CD4-positive, alpha-beta T cell treated with Interleukin-17A for 4 hours (primary cell): ENCODE data around the gene BCS1L.

Source experiments
- DNase-seq: peaks from one replicate; pipeline ENCODE4 v3.0.0-alpha.2; 2020; ENCODE audit warnings: mixed read lengths

Gene BCS1L

DNA sequence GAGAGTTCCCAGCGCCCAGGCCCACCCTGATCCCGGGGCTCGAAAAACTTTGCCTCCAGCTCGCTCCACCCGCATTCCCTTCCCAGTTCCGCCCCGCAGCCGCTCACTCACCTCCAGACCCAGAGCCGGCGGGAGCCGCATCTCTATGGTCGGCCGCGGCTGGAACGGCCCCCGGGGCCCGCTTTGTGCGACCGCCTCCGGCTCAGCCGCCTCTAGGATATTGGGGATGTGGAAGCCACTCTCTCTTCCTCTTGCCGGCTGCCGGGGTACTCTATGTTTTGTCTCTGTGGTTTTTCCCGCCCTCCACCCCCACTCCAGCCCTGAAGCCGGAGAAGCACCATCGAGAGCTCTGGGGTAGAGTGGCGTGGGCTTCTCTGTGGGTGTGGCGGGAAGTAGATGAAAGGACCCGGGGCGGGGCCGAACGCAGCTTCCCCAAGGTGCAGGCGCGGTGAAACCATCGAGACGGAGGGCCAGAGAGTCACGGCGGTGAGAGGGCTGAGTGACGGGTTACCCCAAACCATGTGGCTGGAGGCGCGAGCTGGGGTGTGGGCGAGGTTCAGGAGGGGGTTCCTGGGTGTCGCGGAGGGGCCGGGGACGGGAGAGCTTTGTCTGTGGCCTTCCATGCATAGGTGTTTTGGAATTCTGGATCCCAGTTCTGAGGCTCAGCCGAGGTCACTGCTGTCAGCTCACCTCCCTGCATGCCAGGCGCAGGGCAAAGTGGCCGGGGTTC is at the start of gene BCS1L, which contains the start of gene ZNF142:
Gene BCS1L, plus strand, starts transcription at position 426 of the 730 bp plus-strand sequence. CDS start 1,305 bp downstream, outside the sequence.
Gene ZNF142, minus strand, starts transcription at position 366 of the 730 bp plus-strand sequence. CDS start 3,194 bp downstream, outside the sequence.
- peak; percentile 96 for DNase-seq

DNA sequence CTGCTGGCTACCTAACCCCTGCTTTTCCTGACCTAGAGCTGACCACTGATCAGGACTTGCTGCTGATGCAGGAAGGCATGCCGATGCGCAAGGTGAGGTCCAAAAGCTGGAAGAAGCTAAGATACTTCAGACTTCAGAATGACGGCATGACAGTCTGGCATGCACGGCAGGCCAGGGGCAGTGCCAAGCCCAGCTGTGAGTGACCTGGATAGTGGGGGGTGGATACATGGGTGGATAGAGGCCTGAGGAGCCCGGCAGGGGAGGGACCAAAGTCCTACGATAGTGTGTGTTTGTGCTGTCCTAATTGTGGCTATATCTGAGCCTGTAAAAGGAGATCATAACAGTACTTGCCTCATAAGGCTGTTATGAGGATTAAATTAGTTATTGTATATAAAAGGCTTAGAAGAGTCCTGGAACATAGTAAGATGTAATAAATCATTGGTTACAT is 43.6 kb upstream of the BCS1L start:
- DNase-seq = no peak

GRCh38 chr2:218618102-218618860 is 41.2 kb upstream of the BCS1L start:
- no peak for DNase-seq

GRCh38 chr2:218621007-218621406 is 38.5 kb upstream of the BCS1L start:
- no peak for DNase-seq

DNA sequence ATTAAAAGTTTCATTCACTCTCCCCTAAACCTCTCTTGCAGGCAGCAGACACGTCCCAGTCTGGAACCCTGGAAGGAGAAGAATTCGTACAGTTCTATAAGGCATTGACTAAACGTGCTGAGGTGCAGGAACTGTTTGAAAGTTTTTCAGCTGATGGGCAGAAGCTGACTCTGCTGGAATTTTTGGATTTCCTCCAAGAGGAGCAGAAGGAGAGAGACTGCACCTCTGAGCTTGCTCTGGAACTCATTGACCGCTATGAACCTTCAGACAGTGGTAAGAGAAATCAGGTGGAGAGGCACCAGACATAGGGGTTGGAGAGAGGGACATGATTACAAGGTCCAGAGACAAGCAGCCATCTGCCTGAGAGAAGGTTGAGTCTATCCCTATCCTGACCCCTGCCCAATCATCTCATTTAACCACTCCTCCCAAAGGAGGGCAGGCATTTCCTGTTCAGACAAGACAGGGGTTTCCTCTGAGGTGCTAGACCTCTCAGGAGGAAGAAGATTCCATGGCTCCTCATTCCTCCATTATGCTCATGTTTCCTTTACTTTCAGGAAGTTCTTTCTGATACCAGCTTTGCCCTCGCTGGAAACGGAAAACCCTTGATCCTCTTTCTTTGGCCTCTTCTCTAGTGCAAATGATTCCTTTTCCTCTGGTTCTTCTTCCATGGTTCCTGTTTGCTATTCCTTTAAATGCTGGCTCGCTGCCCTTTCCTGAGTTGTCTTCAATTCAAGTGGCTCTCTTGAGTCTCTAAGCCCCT is 36.7 kb upstream of the BCS1L start:
- DNase-seq = no peak

DNA sequence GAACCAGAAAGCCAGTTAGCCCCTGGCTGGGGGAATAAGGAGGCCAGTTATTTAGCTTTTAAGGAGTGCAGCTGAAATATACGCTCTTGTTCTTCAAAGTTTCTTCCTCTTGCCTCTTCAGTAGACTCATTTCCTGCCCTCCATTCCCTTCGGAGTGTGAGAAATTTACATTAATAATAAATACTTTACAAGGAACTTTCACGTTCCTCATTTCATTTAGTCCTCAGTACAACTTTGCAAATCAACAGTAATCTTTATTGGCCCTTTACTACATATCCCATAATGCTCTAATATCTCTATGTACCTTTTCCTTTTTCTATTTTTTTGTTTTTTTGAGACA is 36.1 kb upstream of the BCS1L start:
- no peak for DNase-seq

GRCh38 chr2:218626369-218626768 is 33.1 kb upstream of the BCS1L start:
- no peak for DNase-seq

DNA sequence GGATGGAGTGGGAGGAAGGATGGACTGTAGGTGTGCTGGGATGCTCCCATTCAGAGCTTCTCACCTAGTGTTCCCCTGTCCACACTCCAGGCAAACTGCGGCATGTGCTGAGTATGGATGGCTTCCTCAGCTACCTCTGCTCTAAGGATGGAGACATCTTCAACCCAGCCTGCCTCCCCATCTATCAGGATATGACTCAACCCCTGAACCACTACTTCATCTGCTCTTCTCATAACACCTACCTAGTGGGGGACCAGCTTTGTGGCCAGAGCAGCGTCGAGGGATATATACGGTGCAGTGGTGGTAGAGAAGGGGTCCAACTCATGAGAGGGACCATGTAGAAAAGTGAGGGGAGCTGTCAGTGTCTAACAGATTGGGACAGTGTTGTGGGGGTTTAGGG is 31.5 kb upstream of the BCS1L start:
- DNase-seq = no peak

GRCh38 chr2:218631837-218632236 is 27.6 kb upstream of the BCS1L start:
- DNase-seq = no peak

GRCh38 chr2:218635719-218636118 is 23.8 kb upstream of the BCS1L start:
- DNase-seq = no peak

DNA sequence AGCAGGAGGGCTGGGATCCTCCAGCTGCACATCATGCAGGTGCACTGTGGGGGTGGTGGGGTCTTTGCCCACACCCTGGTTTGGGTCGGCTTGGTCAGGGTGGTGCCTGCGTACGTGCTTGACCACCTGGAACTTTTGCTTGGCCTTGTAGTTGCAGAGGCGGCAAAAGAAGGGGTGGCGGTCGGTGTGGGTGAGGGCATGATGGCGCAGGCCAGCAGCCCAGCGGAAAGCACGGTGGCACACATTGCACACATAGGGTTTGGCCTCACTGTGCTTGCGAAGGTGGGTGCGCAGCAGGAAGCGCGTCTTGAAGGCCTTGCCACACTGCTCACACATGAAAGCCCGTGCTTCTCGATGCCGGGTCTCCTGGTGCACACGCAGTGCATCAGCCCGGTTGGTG is 21.1 kb upstream of the BCS1L start:
- DNase-seq = no peak

GRCh38 chr2:218642121-218642656 is 17.3 kb upstream of the BCS1L start:
- DNase-seq = no peak

GRCh38 chr2:218642786-218643185 is 16.7 kb upstream of the BCS1L start:
- no peak for DNase-seq

DNA sequence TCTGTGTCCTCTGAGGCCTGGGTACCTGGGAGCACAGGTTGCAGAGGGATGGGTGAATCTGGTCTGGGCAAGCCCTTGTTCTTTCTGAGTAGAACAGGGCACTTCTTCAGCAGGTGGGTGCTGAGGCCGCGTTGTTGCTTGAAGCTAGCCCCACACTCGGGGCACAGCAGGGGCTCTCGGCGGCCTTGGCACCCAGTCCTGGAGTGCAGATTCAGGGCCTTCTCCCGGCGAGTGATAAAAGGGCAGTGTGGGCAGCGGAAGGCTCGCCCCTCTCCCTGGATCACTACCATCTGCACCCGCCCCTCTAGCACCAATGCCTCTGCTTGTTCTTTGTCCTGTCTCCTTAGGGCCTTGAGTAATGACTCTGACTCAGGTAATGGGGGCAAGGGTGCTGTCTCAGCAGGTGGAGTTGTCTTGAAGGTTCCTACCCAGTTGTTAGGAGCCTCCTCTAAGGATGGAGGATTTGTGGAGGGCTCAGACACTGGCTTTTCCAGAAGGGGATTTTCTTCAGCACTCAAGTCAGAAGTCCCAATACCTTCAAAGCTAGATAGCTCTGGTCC is 15.7 kb upstream of the BCS1L start:
- no peak for DNase-seq

DNA sequence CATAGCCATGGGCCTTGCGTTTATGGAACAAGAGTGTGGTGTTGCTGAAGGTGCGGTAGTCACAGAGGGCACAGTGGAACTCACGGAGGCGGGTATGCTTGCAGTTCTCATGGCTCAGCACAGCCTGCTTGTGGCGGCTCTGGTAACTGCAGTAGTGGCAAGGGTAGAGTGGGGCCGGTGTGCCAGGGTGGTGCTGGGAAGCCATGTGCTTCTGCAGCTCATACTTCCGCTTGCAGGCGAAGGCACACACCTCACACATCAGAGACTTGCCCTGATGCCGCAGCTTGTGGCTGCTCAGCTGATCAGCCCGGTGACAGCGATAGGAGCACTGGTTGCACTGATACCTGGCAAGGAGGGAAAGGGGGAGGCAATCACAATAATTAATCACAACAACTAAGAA is 14.8 kb upstream of the BCS1L start:
- DNase-seq = no peak

DNA sequence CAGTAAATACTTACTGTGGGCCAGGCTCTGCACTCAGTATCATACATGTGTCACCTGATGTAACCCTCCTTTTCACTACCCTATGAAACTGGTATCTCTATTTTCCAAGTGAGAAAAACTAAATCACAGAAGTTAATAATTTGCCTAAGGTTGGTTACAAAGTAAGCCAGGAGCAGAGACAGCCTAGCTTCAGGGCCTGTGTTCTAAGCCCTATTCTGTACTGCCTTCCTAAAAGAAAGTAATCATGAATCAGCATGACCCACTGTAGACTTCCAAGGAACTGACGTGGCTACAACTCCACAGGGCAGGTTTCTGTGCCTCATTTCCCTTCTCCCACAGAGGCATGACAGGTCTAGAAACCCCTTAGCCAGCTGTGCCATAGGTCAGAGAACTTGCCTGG is 14.4 kb upstream of the BCS1L start:
- DNase-seq = no peak

- DNase-seq = peak; percentile 64
Observed at GRCh38 chr2:218648088-218648786, 11.2 kb upstream of the BCS1L start.

- no peak for DNase-seq
Observed at GRCh38 chr2:218648787-218649100, 10.7 kb upstream of the BCS1L start.

GRCh38 chr2:218655751-218656150 is 3.7 kb upstream of the BCS1L start:
- DNase-seq = no peak

DNA sequence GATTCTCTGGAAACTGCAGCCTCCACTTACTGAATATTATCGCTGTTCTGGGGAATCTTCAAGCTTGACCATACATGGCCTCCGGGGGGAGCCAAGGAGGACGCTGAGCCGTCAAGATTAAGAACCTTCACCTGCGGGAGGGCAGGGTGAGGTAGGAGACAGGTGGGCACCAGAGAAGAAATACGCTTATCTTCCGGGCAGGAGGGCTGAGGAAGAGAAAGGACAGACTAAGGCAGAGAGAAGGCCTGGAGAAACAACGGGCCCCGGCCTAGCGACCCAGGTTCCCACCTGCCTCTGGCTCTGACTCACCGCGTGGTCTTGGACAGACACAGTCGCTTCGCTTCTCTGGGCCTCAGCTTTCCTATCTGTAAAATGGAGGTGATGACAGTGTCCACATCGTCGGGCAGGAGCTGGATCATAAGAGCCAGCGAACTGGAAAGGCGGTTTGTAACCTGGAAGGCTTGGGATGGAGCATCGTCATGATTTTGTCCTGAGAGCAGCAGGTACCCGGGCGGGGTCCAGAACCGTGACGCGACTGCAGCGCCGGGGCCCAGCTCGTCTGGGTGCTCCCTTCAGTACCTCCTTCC is 719 bp upstream of the BCS1L start:
- peak; percentile 53 for DNase-seq

- DNase-seq = no peak
Observed at GRCh38 chr2:218659988-218660358, 490 bp downstream of the BCS1L start.

DNA sequence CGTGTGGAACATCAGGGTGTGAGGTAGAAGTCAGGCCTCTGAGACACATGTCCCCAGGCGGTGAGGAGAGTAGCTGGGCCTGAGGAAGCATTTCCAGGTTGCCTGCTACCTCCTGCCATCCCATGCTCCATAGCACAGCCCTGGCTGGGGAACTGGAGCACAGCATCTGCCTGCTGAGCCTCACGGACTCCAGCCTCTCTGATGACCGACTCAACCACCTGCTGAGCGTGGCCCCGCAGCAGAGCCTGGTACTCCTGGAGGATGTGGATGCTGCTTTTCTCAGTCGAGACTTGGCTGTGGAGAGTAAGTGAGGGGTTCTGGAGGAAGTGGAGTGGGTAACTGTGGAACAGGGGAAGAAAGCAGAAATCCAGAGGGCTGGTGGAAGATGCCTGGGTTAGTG is 2.9 kb downstream of the BCS1L start:
- DNase-seq = no peak
